PC-9 (cell line): ENCODE data around the gene CKB.

Experiments
- CTCF ChIP-seq: fragments of 200-600 bp; sonication (generic); conservative IDR thresholded peaks from 2 replicates; pipeline ENCODE4 v1.6.1; 2017; ENCODE audit warnings: mixed run types, antibody characterized with exemption, mild to moderate bottlenecking, moderate library complexity
- EZH2 ChIP-seq: fragments of 200-600 bp; sonication (generic); IDR thresholded peaks from 2 replicates; pipeline ENCODE4 v1.8.0; 2017; ENCODE audit warnings: antibody characterized with exemption, low read depth

- TF ChIP-seq CTCF (no peak), EZH2 (no peak)
Observed at GRCh38 chr14:103483600-103483999, 39.0 kb downstream of the CKB start.
